DMS153 treated with DMSO at 0.1 percent for 48 hours (cell line): ENCODE data around the gene FGFR4.

Experiments
- DNase-seq: peaks from one replicate; lab custom pipeline; 2025; ENCODE audit not compliant: unreplicated experiment; lab: John Stamatoyannopoulos, UW

Gene FGFR4

DNA sequence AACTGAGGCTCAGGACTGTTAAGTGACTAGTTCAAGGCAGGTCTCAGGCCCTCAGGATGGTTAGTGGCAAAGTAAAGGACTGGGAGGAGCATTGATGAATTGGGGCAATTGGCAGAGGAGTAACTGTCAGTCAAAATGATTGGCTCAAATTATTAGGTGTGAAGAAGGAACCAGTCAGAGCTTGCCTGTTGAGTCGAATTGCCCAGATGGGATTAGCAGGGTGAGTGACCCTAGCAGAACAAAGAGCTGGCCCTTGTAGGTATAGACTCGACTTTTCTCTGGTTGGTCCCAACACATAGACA is 44.3 kb downstream of the FGFR4 start:
- no peak for DNase-seq

DNA sequence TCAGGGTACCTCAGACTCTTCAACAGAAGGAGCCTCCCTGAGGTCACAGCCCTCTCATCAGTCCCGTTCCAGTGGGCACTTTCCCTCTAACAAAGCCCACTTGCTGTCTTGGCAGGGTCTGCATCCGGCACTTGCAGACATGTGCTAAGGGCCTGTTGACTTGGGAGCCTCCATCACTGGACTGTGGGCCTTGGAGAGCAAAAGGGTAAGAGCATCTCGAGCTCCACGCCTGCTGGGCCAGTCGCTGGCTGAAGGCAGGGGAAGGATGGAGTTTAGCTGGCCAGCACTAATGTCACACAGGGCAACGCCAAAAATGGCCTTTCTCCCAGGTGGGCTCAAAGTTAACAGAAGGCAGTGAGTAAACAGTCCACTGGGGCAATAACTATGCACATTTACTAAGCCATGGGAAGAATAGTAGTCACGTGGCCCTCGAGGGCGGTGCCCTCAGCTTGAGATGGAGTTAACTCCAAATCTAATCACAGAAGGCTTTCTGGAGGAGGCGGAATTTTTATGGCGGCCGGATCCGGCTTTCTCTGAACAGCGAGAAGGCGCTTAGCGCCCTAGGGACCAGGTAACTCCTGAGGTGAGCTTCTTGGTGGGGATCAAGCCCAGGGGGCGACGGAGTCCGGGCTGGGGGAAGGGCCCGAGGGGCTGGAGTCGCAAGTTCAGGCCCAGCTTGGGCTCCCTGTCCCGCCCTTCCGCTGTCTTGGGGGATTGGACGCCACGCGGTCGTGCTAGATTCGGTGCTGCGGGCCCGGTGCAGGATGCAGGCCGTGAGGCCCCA is 44.8 kb downstream of the FGFR4 start:
- no peak for DNase-seq

DNA sequence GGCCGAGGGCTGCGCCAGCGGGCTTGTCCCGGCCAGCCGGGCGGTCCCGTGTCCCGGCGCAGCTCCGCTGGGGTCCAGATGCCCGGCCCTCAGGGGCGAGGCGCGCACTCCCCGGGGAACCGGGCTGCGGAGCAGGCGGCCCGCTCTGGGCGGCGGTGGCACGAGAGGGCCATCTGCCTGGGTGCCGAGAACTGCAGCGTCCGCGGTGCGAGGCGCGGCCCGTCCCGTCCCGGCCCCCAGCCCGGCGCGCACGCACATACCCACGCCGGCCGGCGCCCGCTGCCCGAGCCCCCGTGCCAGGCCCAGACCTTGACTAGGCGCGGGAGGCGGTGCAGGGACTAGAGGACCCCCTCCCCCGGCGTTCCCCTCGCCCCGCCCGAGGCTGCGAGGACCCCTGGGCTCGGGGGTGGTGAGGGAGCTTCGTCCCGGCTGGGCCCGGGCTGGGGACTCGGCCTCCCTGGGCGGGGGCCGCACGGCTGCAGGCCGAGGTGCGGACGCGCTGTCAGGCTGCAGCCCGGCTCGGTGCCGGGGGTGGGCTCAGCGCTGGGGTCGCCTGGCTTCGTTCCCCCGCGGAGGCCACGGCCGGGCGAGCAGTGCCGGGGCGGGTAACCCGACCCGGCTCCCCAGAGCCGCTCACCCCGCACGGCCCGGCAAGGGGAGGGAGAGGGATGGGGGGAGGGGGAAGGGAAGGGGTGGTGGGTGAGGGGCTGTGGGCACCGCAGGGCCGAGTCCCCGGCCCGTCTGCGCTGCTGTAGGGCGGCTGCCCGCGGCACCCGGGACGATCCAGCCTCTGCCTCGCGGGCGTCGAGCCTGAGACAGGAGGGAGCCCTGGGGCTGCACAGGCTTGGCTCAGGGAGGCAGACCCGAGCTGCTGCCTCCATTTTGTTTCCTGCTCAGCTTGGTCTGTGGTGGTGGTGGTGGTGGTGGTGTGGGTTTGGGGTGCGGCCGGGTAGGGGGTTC is 45.7 kb downstream of the FGFR4 start:
- DNase-seq: no peak

DNA sequence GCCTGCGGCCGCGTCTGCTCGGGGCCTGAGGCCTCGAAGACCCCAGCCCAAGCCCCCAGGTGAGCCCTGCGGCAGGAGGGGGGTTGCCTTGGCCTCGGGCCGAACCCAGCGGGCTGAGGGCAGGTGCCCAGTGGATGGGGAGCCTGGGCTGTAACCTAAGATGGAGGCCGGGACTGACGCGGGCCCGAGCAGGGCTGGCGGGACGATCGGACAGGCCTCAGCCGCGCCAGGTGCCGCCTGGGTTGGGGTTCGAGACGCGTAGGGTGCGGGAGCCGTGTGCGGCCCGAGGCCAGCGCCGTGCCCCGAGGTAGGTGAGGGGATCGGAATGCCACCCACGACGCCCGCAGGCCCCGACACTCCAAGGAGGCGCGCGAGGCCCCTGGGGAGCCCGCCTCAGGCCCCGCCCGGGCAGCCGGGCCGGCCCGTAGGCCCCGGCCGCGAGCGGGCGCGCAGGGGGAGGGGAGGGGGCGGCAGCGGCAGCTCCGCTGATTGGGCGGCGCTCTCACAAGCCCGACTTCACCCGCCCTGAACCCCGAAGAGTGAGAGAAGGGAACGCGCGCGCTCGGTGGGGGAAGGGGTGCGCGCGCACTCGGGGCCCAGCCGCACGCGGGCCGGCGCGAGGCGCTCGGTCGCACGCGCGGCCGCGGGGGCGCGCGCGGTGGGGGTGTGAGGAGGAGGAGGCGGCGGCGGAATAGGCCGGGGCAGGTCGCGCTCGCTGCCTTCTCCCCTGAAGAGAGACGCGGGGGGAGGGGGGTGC is 46.6 kb downstream of the FGFR4 start, which contains the start of gene NSD1:
NSD1 (plus strand) TSS at position 678 of the 757 bp plus-strand sequence. CDS start 1,331 bp downstream, outside the sequence.
- peak; percentile 21 for DNase-seq

DNA sequence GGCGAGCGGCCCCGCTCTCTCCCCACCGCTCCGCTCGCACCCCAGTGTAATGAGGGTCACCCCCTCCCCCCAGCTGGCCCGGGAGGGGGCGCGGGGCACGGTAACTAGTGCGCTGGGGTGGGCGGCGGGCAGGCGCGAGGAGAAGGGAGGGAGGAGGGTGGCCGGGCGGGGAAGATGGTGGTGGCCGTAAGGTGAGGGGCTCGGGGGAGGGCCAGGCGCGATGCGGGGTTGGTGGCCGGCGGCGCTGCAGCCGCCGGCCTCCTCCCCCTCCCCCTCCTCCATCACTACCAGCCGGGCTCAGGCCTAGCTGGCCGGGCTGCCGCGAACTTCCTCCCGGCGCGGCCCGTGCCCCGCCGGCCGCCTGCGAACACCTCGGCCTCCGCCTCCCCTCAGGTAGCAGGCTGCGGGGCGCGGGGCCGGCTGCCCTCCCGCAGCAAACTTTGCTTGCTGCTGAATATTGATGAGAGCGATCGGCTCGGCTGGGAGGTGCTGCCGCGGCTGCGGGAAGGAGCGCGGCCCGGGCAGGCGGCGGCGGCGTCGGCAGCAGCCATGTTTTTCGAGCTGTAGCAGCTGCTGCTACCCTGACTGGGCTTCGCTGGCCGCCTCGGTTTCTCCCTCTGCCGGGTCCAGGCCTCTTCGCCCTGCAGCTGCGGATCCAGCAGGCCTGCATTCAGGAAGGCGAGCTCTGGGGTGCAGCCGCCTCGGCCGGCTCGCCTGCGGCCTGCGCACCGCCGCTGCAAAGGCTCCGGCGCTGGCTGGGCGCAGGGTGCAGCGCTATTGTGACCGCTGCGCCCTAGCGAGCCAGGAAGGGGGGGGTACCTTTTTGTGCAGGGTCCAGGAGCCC is 47.4 kb downstream of the FGFR4 start:
- DNase-seq: no peak

DNA sequence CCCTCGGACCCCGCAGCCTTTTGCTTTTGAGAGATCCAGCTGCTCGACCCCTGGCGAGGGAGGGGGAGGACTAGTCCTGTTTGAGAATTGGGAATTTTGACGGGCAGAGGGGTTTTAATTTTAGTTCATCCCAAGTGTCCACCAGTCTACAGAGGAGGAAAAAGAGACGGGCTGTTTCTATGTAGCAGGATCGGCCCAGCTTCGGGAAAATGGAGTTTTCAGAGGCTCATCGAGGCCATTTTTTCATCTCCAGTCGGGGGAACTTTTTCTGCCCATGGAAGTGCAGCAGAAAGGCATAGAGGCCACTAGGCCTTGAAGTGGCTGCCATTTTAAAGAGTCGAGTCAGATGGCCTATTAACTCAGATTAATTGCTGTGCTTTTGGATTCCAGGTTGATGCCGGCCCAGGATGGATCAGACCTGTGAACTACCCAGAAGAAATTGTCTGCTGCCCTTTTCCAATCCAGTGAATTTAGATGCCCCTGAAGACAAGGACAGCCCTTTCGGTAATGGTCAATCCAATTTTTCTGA is 48.0 kb downstream of the FGFR4 start:
- DNase-seq: no peak

DNA sequence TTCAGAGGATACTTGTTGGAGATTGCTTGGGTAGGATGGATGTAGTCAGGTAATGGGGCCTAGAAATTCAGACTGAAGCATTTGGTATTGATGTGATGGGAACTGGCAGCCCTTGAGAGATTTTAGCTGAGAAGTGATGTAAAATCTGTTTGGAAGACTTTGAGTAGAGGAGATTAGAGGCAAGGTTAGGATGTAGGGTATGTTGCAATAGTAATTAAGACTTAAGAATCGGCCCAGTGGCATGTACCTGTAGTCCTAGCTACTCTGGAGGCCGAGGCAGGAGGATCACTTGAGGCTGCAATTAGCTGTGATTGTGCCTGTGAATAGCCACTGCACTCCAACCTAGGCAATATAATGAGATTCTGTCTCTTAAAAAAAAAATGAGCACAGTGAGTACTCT is 53.6 kb downstream of the FGFR4 start:
- no peak for DNase-seq

DNA sequence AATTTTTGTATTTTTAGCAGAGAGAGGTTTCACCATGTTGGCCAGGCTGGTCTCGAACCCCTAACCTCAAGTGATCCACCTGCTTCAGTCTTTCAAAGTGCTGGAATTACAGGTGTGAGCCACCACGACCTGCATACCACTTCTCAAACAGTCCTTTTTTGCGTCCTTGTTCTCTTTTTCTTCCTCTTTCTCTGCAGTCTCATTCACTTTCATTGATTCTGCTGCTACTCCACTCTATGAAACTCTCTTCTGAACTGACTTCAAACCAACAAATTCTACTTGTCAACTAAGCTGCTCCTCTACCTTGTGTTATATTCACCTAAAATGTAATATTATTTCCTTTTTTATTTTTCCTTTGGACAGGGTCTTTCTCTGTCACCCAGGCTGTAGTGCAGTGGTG is 54.8 kb downstream of the FGFR4 start:
- no peak for DNase-seq

DNA sequence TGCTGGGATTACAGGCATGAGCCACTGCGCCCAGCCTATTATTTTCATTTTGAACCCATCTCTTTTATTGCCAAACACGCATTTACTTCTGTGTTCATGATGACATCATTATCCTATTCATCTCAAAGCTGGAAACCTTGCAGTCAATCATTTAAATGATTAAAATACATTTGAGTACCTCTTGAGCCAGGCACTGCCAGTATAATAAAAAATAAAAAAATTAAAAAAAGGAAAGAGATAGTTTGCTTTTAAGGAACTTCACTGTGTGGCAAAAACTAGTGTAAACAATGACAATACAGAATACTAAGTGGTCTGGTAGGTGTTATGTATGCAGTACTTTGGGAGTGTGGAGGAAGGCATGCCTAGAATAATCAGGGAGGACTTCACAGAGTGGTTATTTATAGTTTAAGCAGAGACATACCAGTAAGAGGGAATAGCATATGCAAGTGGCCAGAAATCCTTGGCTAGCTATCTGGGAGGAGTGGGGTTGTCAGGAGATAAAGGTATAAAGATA is 55.4 kb downstream of the FGFR4 start:
- no peak for DNase-seq

DNA sequence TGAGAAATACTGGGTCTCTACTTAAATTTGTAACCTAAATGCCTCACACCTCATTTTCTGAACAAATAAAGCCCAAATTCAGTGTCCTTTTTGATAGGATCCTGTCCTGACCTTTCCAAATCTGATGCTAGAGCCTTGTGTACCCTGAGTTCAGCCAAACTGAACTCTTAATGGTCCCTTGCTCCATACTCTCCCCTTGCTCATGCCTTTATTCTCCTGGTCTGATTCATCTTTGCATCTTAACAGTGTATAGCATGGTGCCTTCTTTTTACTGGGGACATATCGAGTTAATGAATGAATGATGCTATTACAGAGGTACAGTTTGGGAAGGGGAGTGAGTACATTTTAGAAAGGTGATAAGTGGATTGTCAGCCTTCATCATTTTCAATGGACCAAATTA is 56.1 kb downstream of the FGFR4 start:
- no peak for DNase-seq

DNA sequence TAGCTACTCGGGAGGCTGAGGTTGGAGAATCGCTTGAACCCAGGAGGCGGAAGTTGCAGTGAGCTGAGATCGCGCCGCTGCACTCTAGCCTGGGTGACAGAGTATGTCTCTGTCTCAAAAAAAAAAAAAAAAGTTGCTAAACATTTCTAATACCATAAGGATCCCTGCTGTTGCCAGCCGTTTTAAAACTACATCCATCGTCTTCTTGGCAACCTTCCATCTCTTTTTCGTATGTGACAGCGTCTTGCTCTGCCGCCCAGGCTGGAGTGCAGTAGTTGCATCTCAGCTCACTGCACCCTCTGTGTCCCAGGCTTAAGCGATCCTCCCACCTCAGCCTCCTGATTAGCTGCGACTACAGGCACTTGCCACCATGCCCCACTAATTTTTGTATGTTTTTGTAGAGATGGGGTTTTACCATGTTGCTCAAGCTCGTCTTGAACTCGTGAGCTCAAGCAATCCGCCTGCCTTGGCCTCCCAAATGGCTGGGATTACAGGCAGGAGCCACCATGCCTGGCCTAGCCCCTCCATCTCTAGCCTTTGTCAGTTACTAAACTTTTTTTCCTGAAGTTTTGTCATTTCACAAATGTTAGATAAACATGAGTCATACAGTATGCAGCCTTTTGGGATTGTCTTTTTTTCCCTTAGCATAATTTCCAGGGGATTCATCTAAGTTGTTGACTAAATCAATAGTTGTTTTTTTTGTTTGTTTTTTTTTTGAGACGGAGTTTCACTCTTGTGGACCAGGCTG is 60.4 kb downstream of the FGFR4 start:
- no peak for DNase-seq
